Activated CD4-positive, alpha-beta T cell treated with anti-CD3 and anti-CD28 coated beads for 4 hours (primary cell): ENCODE measurements around the gene ING5.

Experiments used
- DNase-seq, 2 donors: peaks; one replicate each; pipeline ENCODE4 v3.0.0-alpha.2; 2020

ING5 gene

DNA sequence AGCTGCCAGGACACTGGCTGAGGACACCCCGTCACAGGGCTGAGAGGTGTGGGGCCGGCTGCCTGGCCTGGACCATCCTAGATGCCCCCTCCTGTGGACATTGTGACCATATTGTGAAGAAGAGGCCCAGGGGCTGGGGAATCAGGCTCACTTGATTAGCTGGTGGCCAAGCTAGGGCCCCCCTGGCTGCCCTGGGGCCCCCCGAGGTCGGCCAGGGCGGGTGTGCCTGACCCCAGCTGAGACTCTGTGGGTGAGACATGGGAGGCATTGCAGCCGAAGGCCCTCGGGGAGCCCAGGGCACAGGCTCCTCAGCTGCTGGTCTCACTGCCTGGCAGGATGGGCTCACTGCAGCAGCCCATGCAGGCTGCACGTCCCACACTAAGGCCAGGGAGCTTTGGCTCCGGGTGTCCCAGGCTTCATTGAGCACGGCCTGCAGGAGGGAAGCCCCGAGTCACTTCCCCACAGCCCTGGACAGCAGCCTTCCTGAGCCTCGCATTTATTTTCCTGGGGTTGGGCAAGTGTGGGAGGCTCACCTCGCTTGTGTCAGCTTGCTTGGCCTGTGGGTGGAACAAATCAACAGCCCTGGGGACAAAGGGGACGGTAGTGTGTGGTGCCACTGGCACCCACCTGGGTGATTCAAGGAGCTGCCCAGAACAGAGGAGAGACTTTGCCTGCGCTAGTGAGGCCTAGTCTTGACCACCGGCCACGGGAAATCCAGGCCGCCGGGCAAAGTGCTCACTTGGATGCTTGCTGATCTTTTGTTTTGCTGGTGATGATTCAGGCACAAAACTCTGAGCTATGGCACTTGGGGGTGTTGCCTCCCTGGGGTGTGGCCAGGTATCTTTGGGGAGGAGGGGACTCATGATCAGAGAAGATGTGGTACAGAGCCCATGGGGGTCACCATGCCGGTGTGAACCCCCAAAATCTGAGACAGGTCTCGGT, 76.1 kb downstream of the ING5 start:
- no peak for DNase-seq
